Activated naive CD4-positive, alpha-beta T cell treated with Interleukin-2 at 50 U/mL for 16 hours (primary cell): Measurements from ENCODE around the gene SOX10.
A peak's percentile ranks its signal among the peaks of the same experiment; 100 is the strongest.
"Not testable (repeated sequence)": the region's sequence is repeated elsewhere in the genome, so short reads cannot be mapped to it uniquely, and the experiment has no call there.

ENCODE experiments used
- DNase-seq: peaks from one replicate; pipeline ENCODE4 v3.0.0-alpha.2; 2020

The SOX10 gene

DNA sequence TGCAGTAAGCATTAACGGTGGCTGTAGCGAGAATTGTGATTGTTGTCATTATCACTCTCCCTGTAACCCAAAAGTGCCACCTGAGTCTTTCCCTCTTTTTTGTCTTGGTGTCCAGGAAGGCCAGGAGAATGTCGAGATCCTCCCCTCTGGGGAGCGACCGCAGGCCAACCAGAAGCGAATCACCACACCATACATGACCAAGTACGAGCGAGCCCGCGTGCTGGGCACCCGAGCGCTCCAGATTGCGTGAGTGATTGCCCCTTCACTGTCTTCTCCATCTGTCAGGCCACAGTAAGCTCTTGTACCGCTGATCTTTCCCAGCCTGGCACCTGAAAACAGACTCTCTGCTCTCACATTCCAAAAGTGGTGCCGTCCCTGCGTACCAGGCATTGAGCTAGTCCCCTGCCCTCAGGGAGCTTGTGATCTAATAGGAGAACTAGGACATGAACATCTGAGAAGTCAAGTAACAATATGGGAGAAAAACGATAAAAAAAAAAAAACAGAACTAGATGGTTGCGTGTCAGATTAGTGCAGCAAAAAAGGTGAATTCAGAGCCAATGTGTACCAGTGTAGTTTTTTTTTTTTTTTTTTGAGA, 25.0 kb downstream of the SOX10 start:
- DNase-seq: no peak

DNA sequence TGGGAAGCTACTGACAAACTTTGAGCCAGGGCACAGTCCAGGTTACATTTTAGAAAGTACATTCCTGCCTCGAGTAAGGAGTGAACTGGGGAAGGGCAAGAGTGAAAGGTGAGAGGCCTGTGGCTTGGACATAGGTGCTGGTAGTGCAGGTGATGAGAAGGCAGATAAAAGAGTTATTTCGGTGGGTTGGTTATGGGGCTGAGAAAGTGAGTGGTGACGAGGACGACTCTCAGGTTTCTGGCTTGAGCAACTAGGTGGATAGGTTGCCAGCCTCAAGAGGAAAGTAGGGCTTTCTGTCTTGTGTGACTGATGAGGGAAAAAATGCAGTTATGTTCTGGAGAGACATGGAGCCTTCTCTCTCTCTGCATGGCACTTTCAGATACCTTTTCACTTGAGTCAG, 27.1 kb downstream of the SOX10 start:
- DNase-seq: no peak

DNA sequence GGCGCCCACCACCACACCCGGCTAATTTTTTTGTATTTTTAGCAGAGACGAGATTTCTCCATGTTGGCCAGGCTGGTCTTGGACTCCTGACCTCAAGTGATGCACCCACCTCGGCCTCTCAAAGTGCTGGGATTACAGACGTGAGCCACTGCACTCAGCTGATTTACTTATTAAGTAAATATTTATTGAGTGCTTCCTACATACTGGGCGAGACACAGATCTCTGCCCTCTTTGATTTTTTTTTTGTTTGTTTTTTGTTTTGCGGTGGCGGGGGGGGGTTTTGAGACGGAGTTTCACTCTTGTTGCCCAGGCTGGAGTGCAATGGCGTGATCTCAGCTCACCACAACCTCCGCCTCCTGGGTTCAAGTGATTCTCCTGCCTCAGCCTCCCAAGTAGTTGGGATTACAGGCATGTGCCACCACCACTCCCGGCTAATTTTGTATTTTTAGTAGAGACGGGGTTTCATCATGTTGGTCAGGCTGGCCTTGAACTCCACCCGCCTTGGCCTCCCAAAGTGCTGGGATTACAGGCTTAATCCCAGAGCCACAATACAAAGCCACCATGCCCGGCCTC, 28.4 kb downstream of the SOX10 start:
- not testable (repeated sequence) for DNase-seq

DNA sequence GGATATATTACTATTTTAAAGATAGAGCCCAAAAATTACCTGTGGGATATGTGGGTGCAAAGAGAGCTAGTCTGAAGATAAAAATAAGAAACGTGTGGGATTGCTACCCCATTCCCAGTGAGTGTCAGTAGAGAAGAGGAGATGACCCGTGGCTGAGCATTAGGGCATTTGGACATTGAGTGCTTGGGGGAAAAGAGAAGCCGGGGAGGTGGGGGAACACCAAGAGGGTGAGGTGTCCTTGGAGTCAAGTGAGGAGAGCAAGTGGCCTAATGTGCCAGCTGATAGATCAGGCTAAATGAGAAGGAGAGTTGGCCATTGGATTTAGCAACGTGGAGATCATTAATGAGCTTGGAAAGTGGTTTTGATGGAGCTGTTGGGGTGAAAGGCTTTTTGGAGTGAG, 29.7 kb downstream of the SOX10 start:
- no peak for DNase-seq

DNA sequence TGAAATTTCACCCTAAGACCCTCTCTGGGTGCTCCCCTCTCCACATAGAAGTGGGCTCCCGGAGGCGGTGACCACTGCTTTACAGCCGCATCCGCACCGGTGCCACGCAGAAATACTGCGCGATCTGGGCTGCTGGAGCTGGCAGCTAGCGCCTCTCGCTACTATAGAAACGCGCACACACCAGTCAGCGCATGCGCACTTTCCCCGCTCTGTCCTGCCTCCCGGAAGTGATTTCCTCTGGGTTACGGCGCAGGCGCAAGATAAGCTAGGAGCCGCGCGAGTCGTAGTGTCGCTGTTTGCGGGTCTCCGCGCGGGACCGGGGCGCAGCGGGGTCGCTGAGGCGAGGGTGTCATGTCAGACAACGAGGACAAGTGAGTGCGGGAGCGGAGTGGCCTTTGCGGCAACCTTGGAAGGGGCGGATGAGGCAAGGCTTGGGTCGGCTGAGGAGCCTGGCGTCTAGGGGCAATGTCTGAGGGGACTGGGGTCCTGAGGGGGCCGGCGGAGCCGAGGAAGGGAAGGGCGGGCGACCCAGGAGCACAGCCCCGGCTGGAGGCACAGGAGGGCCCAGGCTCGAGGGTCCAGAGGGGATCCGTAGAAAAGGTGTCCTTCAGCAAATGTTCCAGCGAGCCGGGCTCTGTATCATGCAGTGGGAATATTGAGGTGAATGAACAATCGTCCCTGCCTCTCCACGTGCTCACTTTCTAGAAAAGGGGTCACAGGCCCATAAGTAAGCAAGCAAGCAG, 30.7 kb downstream of the SOX10 start, which contains the start of the genes C22orf23 and POLR2F:
Gene C22orf23, minus strand, starts transcription at position 165 of the 743 bp plus-strand sequence. CDS start 452 bp downstream, outside the sequence.
Gene POLR2F, plus strand, starts transcription at position 263 of the 743 bp plus-strand sequence. Its CDS starts 89 bp downstream, at position 352.
- peak; percentile 95 for DNase-seq

DNA sequence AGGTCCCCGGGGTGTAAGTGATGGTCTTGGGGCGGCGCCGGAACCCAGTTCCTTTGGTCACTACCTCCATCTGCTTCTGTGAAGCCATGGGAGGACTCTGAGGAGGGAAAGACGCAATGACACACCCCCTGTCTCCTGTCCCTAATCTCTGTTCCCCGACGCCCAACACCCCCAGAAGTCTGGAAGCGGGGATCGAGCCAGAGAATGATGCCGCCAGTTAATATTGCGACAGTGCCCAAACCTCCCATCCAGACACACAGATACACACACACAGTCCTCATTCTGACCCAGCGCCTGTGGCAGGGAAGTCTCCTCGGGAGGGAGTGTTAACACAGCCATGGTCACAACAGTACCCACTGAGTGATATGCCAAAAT, 31.3 kb downstream of the SOX10 start:
- DNase-seq: no peak

DNA sequence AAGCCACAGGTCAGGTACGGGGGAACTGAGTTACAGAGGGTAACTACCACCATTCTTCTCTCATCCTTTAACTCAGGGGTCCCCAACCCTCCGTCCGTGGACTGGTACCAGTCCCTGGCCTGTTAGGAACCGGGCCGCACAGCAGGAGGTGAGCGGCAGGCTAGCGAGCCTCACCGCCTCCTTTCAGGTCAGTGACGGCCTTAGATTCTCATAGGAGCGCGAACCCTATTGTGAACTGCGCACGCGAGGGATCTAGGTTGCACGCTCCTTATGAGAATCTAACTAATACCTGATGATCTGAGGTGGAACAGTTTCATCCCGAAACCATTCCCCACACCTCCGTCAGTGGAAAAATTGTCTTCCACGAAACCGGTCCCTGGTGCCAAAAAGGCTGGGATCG, 31.7 kb downstream of the SOX10 start:
- not testable (repeated sequence) for DNase-seq

DNA sequence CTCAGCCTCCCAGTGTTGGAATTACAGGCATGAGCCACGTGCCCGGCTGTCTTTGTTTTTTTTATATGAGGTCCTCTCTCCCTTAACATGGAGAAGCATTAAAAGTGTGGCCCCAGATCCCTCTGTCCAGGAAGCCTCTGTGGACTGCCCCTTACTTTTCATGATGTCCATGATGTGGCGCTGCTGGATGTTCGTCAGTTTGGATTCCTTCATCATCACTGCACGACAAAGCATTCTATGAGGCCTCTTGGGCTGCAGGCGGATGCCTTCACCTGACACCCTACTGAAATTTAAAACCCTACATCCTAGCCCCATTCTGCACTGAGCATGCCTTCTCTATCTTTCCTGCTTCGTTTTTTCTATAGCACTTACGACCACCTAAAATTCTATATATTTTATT, 33.0 kb downstream of the SOX10 start:
- DNase-seq: no peak

DNA sequence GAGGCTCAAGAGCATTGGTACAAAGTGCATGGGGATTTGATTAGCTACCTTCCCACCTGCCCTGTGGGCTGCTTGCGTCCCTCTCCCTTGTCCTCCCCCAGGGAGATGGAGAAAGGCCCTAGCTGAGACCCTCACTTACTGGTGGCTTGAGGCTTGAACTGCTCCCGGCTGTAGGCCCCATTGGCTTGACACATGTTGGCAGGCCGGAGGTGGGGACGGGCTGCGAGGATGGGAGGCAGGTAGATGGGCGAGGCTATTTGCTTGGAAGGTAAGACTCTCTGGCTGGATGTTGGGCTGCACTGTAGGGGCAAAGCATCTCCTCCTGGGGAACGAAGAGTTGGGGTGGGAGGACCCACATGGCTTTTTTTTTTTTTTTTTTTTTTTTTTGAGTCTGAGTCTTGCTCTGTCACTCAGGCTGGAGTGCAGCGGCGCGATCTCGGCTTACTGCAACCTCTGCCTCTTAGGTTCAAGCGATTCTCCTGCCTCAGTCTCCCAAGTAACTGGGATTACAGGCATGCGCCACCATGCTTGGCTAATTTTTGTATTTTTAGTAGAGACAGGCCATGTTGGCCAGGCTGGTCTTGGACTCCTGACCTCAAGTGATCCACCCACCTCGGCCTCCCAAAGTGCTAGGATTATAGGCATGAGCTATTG, 37.1 kb downstream of the SOX10 start:
- not testable (repeated sequence) for DNase-seq

DNA sequence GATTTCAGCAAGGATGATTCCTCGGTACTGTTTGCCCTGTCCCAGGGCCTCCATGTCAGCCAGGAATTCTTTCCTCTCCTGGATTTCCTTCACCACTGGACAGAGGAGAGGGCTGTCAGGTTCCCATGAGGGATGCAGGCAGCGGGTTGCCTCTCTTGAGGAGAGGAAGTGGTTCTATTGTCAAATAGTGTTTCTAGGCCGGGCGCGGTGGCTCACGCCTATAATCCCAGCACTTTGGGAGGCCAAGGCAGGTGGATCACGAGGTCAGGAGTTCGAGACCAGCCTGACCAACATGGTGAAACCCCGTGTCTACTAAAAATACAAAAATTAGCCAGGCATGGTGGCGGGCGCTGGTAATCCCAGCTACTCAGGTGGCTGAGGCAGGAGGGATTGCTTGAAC, 39.9 kb downstream of the SOX10 start:
- not testable (repeated sequence) for DNase-seq

DNA sequence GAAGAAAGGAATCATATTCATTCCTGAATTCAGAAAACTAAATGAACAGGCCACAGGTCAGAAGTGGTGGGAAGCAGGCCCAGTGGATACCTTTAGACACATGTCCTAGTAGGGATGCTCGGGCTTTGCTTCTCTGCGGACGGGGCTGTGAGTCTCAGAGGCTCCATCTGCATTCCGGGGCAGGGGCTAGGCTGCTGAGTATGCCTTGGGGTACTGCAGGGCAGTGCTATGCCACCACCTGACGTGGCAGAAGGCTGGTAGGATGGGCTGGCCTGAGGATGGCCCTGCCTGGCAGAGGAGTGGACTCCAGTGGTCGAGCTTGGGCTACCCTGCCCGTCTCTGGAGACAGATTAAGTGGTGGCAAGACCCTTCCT, 40.5 kb downstream of the SOX10 start:
- DNase-seq: no peak

DNA sequence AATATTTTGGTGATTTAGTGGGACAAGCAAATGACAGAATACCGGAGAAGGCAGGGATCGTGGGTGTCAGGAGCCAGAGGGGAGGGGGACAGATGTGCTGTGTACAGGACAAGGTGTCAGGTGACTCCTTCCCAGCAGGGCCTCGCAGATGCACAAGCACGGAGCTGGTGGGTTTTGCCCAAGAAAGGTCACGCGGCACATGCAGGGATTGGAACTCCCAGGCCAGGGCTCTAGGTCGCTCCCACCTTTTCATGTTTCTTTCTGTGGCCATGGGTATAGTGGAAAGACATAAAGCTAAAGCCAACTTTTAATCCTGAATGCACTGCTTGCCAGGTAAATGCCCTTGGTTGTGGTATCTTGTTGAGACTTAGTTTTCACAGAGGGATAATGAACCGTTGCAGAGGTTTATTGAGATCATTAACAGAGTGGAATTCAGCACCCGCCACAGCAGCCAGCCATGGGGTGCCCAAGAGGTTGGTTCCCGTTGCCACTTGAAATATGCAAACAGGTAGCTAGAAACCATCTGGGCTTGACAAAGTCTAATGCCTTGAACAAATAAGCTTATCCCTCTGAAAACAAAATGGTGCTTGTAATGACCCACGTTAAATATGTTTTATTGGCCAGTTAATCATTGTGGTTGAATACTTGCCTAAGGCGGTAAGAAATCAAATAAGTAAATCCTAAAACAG, 41.1 kb downstream of the SOX10 start:
- no peak for DNase-seq

DNA sequence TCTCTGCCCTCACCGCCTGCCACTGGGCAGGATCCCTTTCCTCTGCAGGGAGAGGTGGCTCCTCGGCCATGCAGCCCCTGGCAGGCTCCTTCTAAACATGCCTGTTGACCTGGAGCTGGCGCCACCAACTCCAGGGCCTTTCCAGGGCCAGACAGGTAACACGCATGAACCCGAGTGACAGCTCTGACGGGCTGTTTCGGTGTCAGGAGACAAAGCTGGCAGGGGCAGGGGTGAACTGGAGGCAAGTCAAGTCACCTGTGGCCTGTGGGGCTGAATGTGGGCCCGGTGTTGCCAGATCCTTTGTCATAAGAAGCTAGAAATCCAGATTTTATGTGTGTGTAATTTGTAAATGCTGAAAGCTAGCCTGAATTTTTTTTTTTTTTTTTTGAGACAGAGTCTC, 42.2 kb downstream of the SOX10 start:
- DNase-seq: no peak

DNA sequence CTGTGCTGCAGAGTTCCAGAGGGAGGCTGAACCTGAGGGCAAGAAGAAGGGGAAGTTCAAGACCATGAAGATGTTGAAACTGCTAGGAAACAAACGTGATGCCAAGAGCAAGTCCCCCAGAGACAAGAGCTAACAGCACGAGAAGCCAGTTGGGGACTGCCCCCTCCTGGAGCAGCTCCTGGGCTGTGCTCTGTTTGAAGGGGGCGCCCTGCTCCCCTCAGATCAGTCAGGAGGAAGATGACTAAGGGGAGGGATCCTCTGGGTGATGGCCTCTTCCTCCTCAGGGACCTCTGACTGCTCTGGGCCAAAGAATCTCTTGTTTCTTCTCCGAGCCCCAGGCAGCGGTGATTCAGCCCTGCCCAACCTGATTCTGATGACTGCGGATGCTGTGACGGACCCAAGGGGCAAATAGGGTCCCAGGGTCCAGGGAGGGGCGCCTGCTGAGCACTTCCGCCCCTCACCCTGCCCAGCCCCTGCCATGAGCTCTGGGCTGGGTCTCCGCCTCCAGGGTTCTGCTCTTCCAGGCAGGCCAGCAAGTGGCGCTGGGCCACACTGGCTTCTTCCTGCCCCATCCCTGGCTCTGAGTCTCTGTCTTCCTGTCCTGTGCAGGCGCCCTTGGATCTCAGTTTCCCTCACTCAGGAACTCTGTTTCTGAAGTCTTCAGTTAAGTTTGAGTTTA, 43.5 kb downstream of the SOX10 start:
- no peak for DNase-seq

DNA sequence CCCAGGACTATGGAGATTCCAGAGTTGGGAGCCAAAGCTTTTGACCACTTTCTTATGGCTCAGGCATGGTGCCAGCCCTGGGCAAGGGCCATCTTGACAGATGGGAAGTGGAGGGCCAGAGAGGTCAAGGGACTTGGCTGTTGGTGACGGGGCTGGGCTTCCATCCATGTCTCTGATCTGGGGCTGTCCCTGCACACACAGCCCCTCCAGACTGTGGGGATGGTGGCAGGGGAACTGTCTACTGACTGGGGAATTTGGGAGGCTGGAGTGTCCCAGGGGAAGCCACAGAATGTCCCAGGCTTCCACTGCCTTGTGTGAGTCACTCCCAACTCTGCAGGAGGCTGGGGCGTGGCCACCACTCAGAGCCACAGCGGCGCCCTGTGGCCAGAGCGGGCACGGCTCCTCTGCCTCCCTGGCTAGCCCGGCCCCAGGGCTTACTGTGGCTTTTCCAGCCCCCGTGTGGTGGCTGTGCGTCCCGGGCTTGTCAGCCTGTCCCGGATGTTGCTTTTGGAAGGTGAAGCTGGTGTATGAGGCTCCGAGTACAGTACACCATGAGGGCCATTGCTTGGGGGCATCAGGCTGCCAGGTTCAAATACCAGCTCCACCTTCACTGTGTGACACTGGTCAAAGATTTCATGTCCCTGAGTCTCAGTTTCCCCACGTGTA, 50.5 kb downstream of the SOX10 start:
- DNase-seq: peak; percentile 85

DNA sequence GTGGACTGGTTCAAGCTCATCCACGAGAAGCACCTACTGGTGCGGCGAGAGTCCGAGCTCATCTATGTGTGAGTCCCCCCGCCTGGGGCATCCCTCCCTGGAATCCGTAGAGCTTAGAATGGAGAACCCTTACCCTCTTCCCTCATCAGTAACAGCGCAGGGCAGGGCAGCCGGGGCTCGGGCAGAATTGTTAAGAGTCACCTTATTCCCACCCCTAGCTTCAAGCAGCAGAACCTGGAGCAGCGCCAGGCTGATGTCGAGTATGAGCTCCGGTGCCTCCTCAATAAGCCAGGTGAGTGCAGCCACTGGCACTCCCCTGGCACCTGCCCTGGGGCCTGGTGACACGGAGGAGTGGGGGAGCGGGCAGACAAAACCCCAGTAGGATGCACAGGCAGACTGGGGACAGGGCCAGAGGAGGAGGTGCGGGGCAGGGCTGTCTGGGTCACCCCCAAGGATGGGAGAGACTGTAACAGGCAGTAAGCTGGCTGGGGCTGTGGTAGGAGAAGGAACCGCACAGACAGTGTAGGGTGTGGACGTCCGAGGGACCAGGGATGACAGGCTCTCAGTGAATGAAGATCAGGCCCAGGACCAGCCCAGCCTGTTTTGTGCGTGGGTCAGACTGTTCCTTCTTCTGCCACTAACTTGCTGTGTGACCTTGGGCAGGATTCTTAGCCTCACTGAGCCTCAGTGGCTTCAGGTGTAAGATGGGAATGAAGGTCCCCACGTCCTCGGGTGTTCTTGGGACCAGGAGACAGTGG, 51.4 kb downstream of the SOX10 start:
- DNase-seq: no peak

DNA sequence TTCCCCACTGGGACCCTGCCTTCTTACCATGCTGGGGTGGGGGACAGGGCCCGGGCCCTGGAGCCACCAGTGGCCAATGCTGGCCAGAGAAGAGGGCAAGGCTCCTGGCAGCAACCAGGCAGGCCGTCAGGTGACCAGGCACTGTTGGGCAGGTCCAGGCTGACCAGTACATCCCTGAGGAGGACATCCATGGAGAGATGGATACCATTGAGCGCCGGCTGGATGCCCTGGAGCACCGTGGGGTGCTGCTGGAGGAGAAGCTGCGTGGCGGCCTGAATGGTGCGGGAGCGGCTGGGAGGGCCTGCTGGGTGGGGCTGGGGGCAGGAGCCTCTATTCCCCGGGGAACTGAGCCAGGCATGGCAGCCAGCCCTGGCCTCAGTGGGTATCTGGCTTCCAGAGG, 52.0 kb downstream of the SOX10 start:
- no peak for DNase-seq

DNA sequence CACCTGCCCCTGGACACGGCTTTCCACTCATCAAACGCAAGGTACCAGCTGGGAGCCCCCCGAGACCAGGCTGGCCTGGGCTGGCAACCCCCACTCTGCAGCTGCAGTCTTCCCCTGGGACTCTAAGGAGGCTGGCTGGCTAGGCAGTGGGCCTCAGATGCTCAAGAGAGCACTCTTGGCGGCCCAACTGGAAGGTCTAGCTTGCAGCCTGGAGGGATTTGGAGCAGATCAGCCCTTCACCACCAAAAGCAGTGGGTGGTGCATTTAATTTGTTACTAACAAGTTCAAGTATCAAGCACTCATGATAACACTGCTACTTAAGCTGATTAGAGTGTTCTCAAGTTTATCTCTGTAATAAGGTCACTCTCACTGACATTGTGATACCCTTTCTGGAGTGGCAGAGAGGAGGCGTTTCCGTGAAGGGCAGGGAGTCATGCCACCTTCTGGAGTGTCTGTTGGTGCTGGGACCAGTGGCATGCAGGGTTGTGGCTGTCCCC, 52.4 kb downstream of the SOX10 start:
- no peak for DNase-seq

DNA sequence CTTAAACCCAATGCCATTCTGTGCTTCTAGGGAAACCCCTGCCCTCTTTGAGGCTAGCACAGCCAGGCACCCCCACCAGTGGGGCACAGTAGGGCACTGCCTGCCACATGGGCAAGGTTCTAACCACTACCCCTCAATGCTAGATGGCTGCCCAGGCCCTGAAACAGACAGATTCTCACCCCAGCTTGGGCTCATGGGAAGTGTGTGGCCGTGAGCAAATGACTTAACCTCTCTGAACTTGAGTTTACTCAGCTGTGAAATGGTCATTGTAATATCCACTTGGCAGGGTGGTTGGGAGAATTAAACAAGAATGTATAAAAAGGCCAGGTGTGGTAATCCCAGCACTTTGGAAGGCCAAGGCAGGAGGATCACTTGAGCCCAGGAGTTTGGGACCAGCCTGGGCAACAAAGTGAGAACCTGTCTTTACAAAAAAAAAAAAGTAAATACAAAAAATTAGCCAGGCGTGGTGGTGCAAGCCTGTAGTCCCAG, 53.4 kb downstream of the SOX10 start:
- no peak for DNase-seq

DNA sequence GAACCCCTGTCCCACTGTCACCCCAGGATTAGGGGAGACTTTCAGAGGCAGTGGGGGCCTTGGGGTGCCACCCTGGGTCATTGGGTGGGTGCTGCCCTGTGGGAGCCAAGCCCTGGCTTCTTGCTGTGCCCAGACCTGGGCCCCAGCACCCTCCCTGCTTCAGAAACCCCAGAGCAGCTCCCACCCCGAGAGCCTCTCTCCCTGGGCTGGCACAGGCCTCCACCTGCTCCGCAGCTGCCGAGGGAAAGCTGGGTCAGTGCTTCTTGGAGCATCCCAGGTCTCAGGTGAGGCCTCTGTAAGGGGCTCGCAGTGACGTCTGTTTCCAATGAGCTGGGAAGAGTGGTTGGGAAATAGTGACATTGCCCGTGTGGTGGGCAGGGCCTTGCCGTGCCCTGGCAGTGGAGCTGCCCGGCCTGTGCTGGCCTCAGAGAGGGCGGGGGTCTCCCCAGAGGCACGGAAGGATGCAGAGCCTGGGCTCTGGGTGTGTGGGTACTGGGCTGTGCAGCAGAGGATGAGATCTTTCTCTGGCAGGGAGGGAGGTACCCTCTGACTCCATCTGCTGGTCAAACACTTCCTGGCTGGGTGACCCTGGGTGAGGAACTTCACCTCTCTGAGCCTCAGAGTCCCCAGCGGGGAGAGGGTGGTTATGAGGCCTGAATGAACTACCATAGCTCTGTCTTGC, 53.9 kb downstream of the SOX10 start:
- DNase-seq: no peak
